GM18526 (cell line): Measurements from ENCODE around the gene EYA2.

Experiments
- POLR2A ChIP-seq: IDR thresholded peaks from 3 replicates; pipeline ENCODE4 v1.6.1; 2011; ENCODE audit not compliant: insufficient read length; ENCODE audit errors: extremely low read depth

EYA2 gene

GRCh38 chr20:47212606-47213207 lies 318.1 kb downstream of the EYA2 start:
- TF ChIP-seq POLR2A, result no peak

DNA sequence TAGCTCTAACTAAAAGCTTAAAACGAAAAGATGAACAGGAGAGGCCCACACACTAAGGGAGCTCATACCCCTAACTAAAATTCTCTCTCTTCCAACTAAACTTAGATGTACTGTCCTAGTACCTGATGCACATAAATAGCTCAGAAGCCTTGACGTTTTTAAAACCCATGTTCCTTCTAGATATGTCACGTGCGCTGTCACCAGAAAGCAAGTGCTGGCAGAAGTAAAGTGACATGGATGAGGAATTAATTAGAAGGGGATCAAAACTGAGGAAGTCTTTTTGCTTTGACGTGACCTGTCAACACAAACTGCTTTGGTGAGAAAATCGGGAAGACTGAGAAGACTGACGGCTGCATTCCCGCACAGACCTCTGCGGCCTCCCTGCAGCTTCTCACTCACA lies 319.3 kb downstream of the EYA2 start:
- TF ChIP-seq POLR2A, result no peak

- no peak for TF ChIP-seq POLR2A
Observed at GRCh38 chr20:47215653-47216397, 321.2 kb downstream of the EYA2 start.

DNA sequence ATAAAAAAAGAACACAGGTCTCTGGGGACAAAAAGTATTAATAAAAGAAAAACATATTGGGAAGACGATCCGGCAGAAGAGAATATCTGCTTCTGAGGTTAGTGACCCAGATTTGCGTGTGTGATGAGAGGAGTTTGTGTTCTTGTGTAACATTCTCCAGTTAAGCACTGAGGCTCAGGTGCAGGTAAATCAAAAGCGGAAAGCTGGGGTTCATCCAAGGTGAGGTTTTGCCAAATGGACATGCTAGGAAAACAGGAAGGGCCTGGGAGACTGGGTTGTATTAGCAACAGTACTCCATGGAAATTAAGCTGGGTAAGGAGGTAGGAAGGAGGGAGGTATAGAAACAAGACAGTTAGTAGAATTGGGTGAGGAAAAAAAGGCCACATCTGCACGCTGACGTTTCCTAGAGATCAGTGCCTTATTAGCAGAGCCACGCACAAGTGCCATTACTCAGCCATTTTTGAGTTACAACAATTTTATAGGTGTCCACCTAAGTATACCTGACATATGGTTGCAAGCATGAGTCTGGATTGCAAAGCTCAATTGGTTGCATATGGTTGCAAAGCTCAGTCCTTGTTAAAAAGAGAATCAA lies 322.3 kb downstream of the EYA2 start:
- no peak for TF ChIP-seq POLR2A

GRCh38 chr20:47217482-47218446 lies 323.1 kb downstream of the EYA2 start:
- TF ChIP-seq POLR2A, result no peak

GRCh38 chr20:47220161-47220582 lies 325.5 kb downstream of the EYA2 start:
- TF ChIP-seq POLR2A, result no peak

GRCh38 chr20:47221036-47221625 lies 326.5 kb downstream of the EYA2 start:
- TF ChIP-seq POLR2A, result no peak

DNA sequence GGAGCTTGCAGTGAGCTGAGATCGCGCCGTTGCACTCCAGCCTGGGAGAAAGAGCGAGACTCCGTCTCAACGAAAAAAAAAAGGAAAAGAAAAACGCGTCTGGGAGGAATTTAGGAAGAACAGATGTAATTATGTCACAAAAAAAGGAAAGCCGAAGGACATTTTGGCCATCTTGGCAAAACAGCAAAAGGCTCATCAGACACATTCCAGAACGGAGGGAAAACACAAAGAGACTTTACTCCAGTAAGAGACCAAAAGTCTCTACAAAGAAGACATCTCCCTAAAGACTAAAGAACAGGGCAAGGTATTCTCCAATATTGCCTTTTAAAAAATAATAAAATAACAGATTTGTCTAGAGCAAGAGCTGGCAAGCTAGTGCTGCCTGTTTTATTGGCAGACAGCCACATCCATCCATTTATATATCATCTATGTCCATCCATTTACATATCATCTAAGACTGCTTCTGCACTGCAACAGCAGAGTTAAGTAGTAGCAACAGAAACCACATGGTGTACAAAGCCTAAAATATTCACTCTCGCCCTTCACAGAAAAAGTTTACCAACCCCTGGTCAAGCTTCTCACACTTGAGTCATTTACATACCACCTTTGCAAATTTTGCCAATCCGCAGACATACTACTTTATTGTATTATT lies 328.0 kb downstream of the EYA2 start:
- TF ChIP-seq POLR2A, result no peak

DNA sequence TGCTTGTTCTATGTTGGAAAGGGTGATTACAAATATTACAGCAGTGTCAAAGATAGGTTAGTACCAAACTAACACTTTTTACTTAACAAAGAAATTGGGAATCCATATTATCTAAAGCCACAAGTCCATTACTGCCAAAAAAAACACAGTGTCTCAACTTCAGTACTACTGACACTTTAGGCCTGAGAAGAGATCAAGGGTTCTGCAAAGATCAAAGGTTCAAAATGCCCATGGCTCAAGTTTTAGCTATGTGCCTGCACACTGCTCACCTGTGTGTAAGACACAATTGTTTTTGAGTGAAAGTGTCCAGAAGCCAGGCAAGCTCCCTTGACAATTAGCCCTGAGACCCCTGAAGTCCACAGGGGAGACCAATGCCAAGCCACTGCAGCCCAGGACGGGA lies 329.3 kb downstream of the EYA2 start:
- no peak for TF ChIP-seq POLR2A

DNA sequence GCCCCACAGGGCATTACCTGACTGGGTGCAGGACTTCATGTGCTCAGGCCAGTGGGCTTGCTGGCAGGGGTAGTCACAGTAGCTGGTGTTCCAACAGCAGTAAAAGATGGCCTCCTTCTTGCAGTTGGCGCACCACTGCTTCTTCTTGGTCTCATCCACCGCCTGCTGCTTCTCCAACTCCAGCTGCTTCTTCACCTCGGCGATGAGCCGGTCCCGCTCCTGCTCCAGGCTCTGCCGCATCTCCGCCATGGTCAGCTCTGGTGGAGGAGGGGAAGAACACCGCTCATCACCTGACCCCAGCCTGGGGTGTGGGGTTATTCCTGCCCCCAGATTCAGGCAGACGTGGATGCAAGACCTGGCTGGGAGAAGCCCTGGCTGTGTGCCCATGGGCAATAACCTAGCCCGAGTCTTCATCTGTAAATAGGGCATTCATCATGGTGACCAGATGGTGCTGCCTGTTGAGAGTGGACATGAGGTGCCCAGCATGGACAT lies 329.7 kb downstream of the EYA2 start:
- TF ChIP-seq POLR2A, result no peak

DNA sequence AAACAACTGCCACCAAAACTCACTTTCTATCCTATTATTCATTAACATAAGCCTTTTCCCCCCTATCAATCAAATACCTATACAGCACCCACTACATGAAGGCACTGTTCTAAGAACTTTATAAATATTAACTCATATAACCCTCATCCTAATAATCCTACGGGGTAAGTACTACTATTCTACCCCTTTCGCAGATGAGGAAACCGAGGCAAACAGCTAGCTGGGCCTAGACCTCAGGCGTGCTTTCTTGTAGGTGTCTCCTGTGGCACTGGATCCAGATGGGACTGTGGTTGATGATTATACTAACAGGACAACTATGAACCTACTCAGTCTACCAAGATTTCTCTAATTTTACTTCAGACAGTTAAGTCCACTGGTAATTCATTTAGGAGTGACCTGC lies 330.2 kb downstream of the EYA2 start:
- TF ChIP-seq POLR2A, result no peak

GRCh38 chr20:47225458-47225857 lies 330.8 kb downstream of the EYA2 start:
- TF ChIP-seq POLR2A, result no peak

GRCh38 chr20:47227119-47227518 lies 332.5 kb downstream of the EYA2 start:
- no peak for TF ChIP-seq POLR2A

- no peak for TF ChIP-seq POLR2A
Observed at GRCh38 chr20:47227576-47227975, 332.9 kb downstream of the EYA2 start.
